ENCODE results near the gene DHRSX.

- TF ChIP-seq ZNF274 (IDR thresholded peaks at IDR 0.05; ENCODE audit: low read depth, low read length) (no peak), YY1 (IDR thresholded peaks at IDR 0.05; ENCODE audit: insufficient read depth, insufficient read length) (no peak)
Observed at GRCh38 chrX:2521927-2522386, 21.2 kb upstream of the DHRSX start.
